ENCODE results near the gene ROBO1.

DNA sequence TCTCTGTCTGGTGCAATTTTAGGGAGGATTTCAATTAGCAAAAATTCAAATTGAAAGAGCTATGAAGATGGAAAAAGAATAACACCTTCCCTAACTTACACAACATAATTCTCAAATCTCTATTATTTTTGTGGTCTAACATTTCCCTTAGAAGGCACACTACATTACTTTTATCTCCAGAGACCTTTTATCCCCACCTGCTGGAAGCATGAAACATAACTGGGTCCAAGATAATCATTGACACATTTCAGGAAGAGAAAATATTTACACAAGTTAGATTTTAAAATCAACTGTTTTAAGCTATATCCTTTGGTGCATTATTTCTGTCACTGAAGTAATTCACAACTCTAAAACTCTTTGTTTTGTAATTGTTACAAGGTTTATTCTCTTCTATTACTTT is 779.5 kb downstream of the ROBO1 start:
- TF ChIP-seq, protein P1, sequence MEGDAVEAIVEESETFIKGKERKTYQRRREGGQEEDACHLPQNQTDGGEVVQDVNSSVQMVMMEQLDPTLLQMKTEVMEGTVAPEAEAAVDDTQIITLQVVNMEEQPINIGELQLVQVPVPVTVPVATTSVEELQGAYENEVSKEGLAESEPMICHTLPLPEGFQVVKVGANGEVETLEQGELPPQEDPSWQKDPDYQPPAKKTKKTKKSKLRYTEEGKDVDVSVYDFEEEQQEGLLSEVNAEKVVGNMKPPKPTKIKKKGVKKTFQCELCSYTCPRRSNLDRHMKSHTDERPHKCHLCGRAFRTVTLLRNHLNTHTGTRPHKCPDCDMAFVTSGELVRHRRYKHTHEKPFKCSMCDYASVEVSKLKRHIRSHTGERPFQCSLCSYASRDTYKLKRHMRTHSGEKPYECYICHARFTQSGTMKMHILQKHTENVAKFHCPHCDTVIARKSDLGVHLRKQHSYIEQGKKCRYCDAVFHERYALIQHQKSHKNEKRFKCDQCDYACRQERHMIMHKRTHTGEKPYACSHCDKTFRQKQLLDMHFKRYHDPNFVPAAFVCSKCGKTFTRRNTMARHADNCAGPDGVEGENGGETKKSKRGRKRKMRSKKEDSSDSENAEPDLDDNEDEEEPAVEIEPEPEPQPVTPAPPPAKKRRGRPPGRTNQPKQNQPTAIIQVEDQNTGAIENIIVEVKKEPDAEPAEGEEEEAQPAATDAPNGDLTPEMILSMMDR (IDR thresholded peaks at IDR 0.05), result peak in 3 of 6 experiments; percentile 7 to 47 (median 25)
- no peak for TF ChIP-seq POLR2A (IDR thresholded peaks at IDR 0.05)
